GM21825 (cell line): ENCODE data around the gene CRACR2A.

Experiments
- ATAC-seq: cut with Tn5 transposase; IDR thresholded peaks from one replicate; pipeline ENCODE4 v1.9.1; 2021; ENCODE audit warnings: mild to moderate bottlenecking, moderate library complexity; ENCODE audit not compliant: unreplicated experiment

The CRACR2A gene

DNA sequence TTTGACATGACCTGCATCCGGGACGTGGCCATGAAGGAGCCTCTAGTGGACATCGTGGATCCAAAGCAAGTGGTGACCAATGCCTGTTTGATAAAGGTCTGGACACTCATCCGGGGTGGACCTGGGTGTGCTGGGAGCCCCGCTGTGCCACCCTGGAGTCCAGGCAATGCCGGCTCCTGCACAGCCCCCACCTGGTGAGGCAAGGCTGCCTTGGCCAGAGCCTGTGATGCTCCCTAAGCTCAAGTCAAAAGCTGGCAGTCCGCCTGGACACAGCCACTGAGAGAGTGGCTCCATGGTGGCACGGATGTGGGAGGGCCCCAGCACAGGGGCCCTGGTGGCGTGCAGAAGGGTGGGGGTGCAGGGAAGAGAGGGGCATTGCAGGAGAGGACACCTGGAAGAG lies 176.0 kb downstream of the CRACR2A start:
- ATAC-seq, result no peak

DNA sequence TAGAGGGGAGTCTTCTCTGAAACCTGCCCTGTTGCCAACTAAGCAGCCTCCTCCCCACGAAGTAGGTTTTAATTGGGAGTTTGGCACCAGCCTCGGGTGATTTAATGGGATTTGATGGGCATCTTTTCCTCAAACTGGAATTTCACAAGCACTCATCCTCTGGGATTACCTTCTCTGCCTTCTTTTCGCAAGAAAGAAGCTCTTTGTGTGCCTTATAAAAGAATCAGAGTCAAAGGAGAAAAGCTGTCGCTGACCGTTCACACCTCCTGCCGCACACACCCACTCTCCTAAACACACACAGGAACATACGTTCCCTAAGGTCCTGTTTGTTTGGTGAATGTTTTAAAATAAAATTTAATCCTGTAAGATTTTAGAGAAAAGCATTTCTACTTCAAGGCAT lies 177.9 kb downstream of the CRACR2A start:
- no peak for ATAC-seq

DNA sequence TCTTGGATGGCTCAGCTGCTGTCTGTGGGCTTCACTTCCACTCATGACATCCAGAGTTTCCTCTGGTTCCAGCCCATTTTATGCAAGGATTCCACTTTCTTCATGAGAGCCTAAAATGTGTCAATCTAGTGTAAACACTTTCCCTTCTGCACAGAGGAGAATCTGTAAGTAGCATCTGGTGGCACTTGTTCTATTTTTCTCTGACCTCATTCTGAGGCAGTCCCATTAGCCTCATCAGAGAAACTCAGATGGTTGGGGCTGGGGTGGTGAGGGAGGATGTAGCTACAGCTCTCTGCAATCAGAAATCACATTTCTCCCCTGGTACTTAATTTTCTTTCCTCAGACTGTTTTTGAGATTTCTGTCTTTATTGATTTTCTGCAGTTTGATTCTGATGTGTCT lies 180.3 kb downstream of the CRACR2A start:
- no peak for ATAC-seq

GRCh38 chr12:3571724-3572123 lies 181.2 kb downstream of the CRACR2A start:
- no peak for ATAC-seq

- no peak for ATAC-seq
Observed at GRCh38 chr12:3571323-3571722, 181.6 kb downstream of the CRACR2A start.

- ATAC-seq, result no peak
Observed at GRCh38 chr12:3568695-3569094, 184.2 kb downstream of the CRACR2A start.

DNA sequence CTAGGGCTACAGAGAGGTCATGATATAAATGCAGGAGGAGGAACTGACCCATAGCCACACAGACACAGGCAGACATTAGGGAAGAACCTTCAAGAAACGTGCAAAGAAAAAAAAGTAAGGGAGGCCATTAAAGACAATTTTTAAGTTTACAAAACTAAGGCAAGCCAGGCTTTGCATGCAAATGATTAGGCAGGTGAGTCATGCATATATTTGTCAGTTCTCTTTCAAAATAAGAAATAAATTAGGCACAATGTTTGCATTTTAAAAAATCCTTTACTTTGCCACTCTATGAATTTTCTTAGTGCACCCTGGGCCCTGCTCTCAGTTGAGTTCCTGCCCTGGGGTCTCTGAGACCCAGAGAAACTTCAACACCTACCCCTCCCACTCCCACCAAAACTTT lies 186.9 kb downstream of the CRACR2A start:
- no peak for ATAC-seq
